Uterus (tissue), 2 donors: Measurements from ENCODE around the gene IQGAP1.

ENCODE experiments used
- CTCF ChIP-seq, 4 experiments: fragments of 200-600 bp in 2 of 4; fragments of 450-650 bp in 2 of 4; sonication (generic) in 2 of 4; IDR thresholded peaks; one replicate each; pipeline ENCODE4 v1.5.1; 2016 to 2019; ENCODE audit warnings: antibody characterized with exemption in 4 of 4, mild to moderate bottlenecking in 2 of 4, moderate library complexity in 1 of 4
- POLR2A ChIP-seq, 2 donors: fragments of 450-650 bp; IDR thresholded peaks; one replicate each; pipeline ENCODE4 v1.6.1; 2016; ENCODE audit warnings: antibody characterized with exemption in 2 of 2, mild to moderate bottlenecking in 1 of 2, moderate library complexity in 1 of 2

GRCh38 chr15:90465930-90466567, 78.0 kb downstream of the IQGAP1 start:
- TF ChIP-seq CTCF (IDR thresholded peaks at IDR 0.05) (no peak), POLR2A (IDR thresholded peaks at IDR 0.05) (no peak)
